GM12878 (cell line): ENCODE data around the gene RAPGEF1. TPM values are rescaled to one million over a fixed set of nuclear protein-coding genes. Genes with fewer than 3 reads are reported as not detected.
A peak's percentile ranks its signal among the peaks of the same experiment; 100 is the strongest.

Source experiments
- ATF3 ChIP-seq: IDR thresholded peaks from 2 replicates; pipeline ENCODE4 v1.6.1; 2011; ENCODE audit warnings: low read depth, mild to moderate bottlenecking, low read length, moderate library complexity, borderline replicate concordance; ENCODE audit errors: extremely low read depth
- CEBPZ ChIP-seq: fragments of 150-350 bp; IDR thresholded peaks from 2 replicates; pipeline ENCODE4 v1.6.1; 2016; ENCODE audit warnings: low read depth, low read length
- EGR1 ChIP-seq, 2 experiments: IDR thresholded peaks; 1 replicate in 1 of 2; 2 replicates in 1 of 2; pipeline ENCODE4 v1.6.1; 2011 to 2012; ENCODE audit warnings: low read depth in 2 of 2, low read length in 2 of 2, borderline replicate concordance in 1 of 2, mild to moderate bottlenecking in 1 of 2, moderate library complexity in 1 of 2
- FOXM1 ChIP-seq: IDR thresholded peaks from 2 replicates; pipeline ENCODE4 v1.6.1; 2012; ENCODE audit warnings: low read depth, mild to moderate bottlenecking, inconsistent platforms, low read length, moderate library complexity
- IKZF1 ChIP-seq: fragments of 450-650 bp; conservative IDR thresholded peaks from 2 replicates; pipeline ENCODE4 v1.6.1; 2017; ENCODE audit warnings: antibody characterized with exemption, mild to moderate bottlenecking
- MYB ChIP-seq: fragments of 150-350 bp; IDR thresholded peaks from 2 replicates; pipeline ENCODE4 v1.6.1; 2014; ENCODE audit warnings: mild to moderate bottlenecking, low read depth, low read length, borderline replicate concordance
- NR2F1 ChIP-seq: fragments of 450-650 bp; conservative IDR thresholded peaks from 2 replicates; pipeline ENCODE4 v1.6.1; 2017; ENCODE audit warnings: mild to moderate bottlenecking
- RAD21 ChIP-seq: IDR thresholded peaks from 2 replicates; pipeline ENCODE4 v1.6.1; 2011; ENCODE audit warnings: mild to moderate bottlenecking, low read depth, low read length, moderate library complexity; ENCODE audit not compliant: insufficient read depth
- REST ChIP-seq: IDR thresholded peaks from 2 replicates; pipeline ENCODE4 v1.6.1; 2012; ENCODE audit warnings: mild to moderate bottlenecking, low read depth, low read length
- RFX5 ChIP-seq: IDR thresholded peaks from 2 replicates; pipeline ENCODE4 v1.6.1; 2011; ENCODE audit warnings: low read depth, low read length, improper control_type of control experiment
- SMARCA5 ChIP-seq: fragments of 450-650 bp; IDR thresholded peaks from 2 replicates; pipeline ENCODE4 v1.6.1; 2017; ENCODE audit warnings: mild to moderate bottlenecking
- SREBF2 ChIP-seq: IDR thresholded peaks from 2 replicates; pipeline ENCODE4 v1.6.1; 2012; ENCODE audit warnings: mild to moderate bottlenecking, low read length
- SRF ChIP-seq, 2 experiments: IDR thresholded peaks; 2 replicates each; pipeline ENCODE4 v1.6.1; 2011; ENCODE audit warnings: low read depth in 2 of 2, low read length in 2 of 2, mild to moderate bottlenecking in 1 of 2, moderate library complexity in 1 of 2
- SUPT20H ChIP-seq: IDR thresholded peaks from 2 replicates; pipeline ENCODE4 v1.6.1; 2011; ENCODE audit warnings: low read depth, mild to moderate bottlenecking, low read length, moderate library complexity, borderline replicate concordance; ENCODE audit not compliant: control insufficient read depth
- ZBED1 ChIP-seq: IDR thresholded peaks from 2 replicates; pipeline ENCODE4 v1.6.1; 2016; ENCODE audit warnings: borderline replicate concordance
- ZBTB40 ChIP-seq: fragments of 450-650 bp; IDR thresholded peaks from 2 replicates; pipeline ENCODE4 v1.6.1; 2016; ENCODE audit warnings: mild to moderate bottlenecking, moderate library complexity, borderline replicate concordance
- ZNF24 ChIP-seq: fragments of 450-650 bp; IDR thresholded peaks from 2 replicates; pipeline ENCODE4 v1.6.1; 2017; ENCODE audit warnings: antibody characterized with exemption, mild to moderate bottlenecking
- ZZZ3 ChIP-seq: IDR thresholded peaks from 2 replicates; pipeline ENCODE4 v1.6.1; 2011; ENCODE audit warnings: low read depth; ENCODE audit not compliant: control insufficient read depth, insufficient read length
- polyA plus RNA-seq, 11 experiments: library from polyadenylated mRNA; depleted of rRNA in 4 of 11; unstranded in 6 of 11; stranded (reverse) in 5 of 11; fragments of >200 nt; fragmentation: Nextera tagmentation in 4 of 11; fragmentation: Illumina TruSeq in 1 of 11; extraction: Ambion mirVana in 4 of 11; extraction: Trizol in 1 of 11; gene quantifications; 1 replicate in 1 of 11; 2 replicates in 10 of 11; pipeline versions ENCODE4 v1.2.1 to v1.2.3, GENCODE V29; 2011 to 2016; ENCODE audit warnings: inconsistent platforms in 2 of 11, missing spikeins in 2 of 11, low read depth in 1 of 11
- total RNA-seq, 4 experiments: library from RNA; depleted of rRNA in 3 of 4; stranded (reverse); fragments of >200 nt in 3 of 4; fragmentation: Illumina TruSeq in 1 of 4; extraction: Trizol in 1 of 4; gene quantifications; 2 replicates each; pipeline versions ENCODE4 v1.2.1 to v1.2.3, GENCODE V29; 2013 to 2021

The RAPGEF1 gene
- total and polyA plus RNA-seq, 10 of the 15 experiments (the other 5 are each of a cell fraction or from before 2014, with no cell fraction given) = 0.42 to 113 (median 45.9) TPM

GRCh38 chr9:131739133-131739958, 530 bp downstream of the RAPGEF1 start (continued):
- TF ChIP-seq IKZF1 = peak; percentile 26; the same call in 1 of the 2 replicates
- no peak for TF ChIP-seq SUPT20H
- 0 out of 2 replicates have a peak, but pooled peaks have one; percentile 19 for TF ChIP-seq ZBTB40
- no peak for TF ChIP-seq ATF3
- no peak for TF ChIP-seq FOXM1
- TF ChIP-seq SREBF2 = no peak
- peak; percentile 35; the same call in 1 of the 2 replicates for TF ChIP-seq SMARCA5
- 0 out of 4 replicates have a peak, but pooled peaks of 1 of the 2 experiments have one; percentile 51 for TF ChIP-seq SRF (IDR thresholded peaks at IDR 0.05; ENCODE audit: low read depth in 2 of 2, low read length in 2 of 2)
- TF ChIP-seq RAD21 = no peak
- no peak for TF ChIP-seq EGR1 (IDR thresholded peaks at IDR 0.05; ENCODE audit: borderline replicate concordance in 1 of 2, low read depth in 2 of 2, low read length in 2 of 2)
- no peak for TF ChIP-seq REST
- TF ChIP-seq ZBED1 = no peak
- no peak for TF ChIP-seq MYB
- TF ChIP-seq NR2F1 = peak; percentile 31; the same call in 1 of the 2 replicates
- no peak for TF ChIP-seq CEBPZ
- TF ChIP-seq ZZZ3 = no peak
- no peak for TF ChIP-seq ZNF24
- TF ChIP-seq RFX5 = no peak
